Activated T-helper 2 cell treated with anti-CD3 and anti-CD28 coated beads, Interferon-gamma antibody, Interleukin-2, Interleukin-4, amounts not matched to agents 10 μg/mL and 5 μg/mL and 100 μg/mL, durations not matched to agents 14 hours and 24 hours and 36 hours (primary cell): Measurements from ENCODE around the gene PTPRC. TPM values are rescaled to one million over a fixed set of nuclear protein-coding genes. Genes with fewer than 3 reads are reported as not detected.
"Not testable (repeated sequence)": the region's sequence is repeated elsewhere in the genome, so short reads cannot be mapped to it uniquely, and the experiment has no call there.

Experiments
- DNase-seq: peaks from one replicate; pipeline ENCODE4 v3.0.0; 2021; ENCODE audit warnings: low spot score
- H3K27ac Mint-ChIP-seq: one replicate; pipeline ENCODE4 v1.8.0; 2021; ENCODE audit warnings: mixed read lengths
- H3K27me3 Mint-ChIP-seq: one replicate; pipeline ENCODE4 v1.8.0; 2021; ENCODE audit warnings: low read depth, mixed read lengths
- H3K36me3 Mint-ChIP-seq: one replicate; pipeline ENCODE4 v1.8.0; 2021; ENCODE audit warnings: low read depth, mixed read lengths
- H3K4me1 Mint-ChIP-seq: one replicate; pipeline ENCODE4 v1.8.0; 2021; ENCODE audit warnings: low read depth, mixed read lengths
- H3K4me3 Mint-ChIP-seq: one replicate; pipeline ENCODE4 v1.8.0; 2021; ENCODE audit warnings: low read depth, mild to moderate bottlenecking, moderate library complexity, mixed read lengths
- H3K9me3 Mint-ChIP-seq: one replicate; pipeline ENCODE4 v1.8.0; 2021; ENCODE audit warnings: mixed read lengths
- intact Hi-C: fragments of 100-400 bp; cut with micrococcal nuclease; formaldehyde crosslinking; loops from one replicate; pipeline ENCODE4 v1.15.1; 2023
- total RNA-seq: library from RNA; stranded (reverse); gene quantifications from 2 replicates; pipeline ENCODE4 v1.2.3, GENCODE V29; 2022

The PTPRC gene, protein sequence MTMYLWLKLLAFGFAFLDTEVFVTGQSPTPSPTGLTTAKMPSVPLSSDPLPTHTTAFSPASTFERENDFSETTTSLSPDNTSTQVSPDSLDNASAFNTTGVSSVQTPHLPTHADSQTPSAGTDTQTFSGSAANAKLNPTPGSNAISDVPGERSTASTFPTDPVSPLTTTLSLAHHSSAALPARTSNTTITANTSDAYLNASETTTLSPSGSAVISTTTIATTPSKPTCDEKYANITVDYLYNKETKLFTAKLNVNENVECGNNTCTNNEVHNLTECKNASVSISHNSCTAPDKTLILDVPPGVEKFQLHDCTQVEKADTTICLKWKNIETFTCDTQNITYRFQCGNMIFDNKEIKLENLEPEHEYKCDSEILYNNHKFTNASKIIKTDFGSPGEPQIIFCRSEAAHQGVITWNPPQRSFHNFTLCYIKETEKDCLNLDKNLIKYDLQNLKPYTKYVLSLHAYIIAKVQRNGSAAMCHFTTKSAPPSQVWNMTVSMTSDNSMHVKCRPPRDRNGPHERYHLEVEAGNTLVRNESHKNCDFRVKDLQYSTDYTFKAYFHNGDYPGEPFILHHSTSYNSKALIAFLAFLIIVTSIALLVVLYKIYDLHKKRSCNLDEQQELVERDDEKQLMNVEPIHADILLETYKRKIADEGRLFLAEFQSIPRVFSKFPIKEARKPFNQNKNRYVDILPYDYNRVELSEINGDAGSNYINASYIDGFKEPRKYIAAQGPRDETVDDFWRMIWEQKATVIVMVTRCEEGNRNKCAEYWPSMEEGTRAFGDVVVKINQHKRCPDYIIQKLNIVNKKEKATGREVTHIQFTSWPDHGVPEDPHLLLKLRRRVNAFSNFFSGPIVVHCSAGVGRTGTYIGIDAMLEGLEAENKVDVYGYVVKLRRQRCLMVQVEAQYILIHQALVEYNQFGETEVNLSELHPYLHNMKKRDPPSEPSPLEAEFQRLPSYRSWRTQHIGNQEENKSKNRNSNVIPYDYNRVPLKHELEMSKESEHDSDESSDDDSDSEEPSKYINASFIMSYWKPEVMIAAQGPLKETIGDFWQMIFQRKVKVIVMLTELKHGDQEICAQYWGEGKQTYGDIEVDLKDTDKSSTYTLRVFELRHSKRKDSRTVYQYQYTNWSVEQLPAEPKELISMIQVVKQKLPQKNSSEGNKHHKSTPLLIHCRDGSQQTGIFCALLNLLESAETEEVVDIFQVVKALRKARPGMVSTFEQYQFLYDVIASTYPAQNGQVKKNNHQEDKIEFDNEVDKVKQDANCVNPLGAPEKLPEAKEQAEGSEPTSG (N-terminal part only)
- 321 and 333 TPM in 2 replicates for total RNA-seq

- intact Hi-C loops: no loop called here
- H3K4me3 Mint-ChIP-seq: peak within 1 kb of the TSS; percentile 93
- H3K36me3 Mint-ChIP-seq: peaks cover 57% of the 10 kb centered on the region
- peak within 1 kb of the TSS; percentile 94 for H3K27ac Mint-ChIP-seq
- H3K27me3 Mint-ChIP-seq: no peaks in the 10 kb centered on the region
- peaks cover 58% of the 10 kb centered on the region for H3K4me1 Mint-ChIP-seq
- peaks cover 6% of the 10 kb centered on the region for H3K9me3 Mint-ChIP-seq
- no peak for DNase-seq
Observed at GRCh38 chr1:198638894-198639635, at the start of gene PTPRC. Gene PTPRC (plus strand): TSS chr1:198639040. CDS start chr1:198639269, 229 bp downstream.

DNA sequence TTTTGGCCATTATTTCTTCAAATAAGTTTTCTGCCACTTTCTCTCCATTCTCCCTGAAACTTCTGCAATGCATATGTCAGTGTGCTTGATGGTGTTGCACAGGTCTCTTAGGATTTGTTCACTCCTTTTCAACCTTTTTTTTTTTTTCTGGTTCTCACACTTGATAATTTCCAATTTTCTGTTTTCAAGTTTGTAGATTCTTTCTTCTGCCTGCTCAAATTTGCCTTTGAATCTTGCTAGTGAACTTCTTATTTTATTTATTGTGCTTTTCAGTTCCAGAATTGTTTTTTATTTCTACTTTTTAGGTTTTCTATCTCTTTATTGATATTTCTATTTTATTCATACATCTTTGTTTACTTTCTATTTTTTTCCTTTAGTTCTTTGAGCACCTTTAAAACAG lies 48.4 kb upstream of the PTPRC start:
- no peak overlapping the region for H3K4me3 Mint-ChIP-seq
- no peak overlapping the region for H3K27ac Mint-ChIP-seq
- H3K27me3 Mint-ChIP-seq: no peaks in the 10 kb centered on the region
- peaks cover 9% of the 10 kb centered on the region for H3K4me1 Mint-ChIP-seq
- peaks cover 33% of the 10 kb centered on the region for H3K36me3 Mint-ChIP-seq
- intact Hi-C loops: no loop called here
- H3K9me3 Mint-ChIP-seq: peaks cover 58% of the 10 kb centered on the region
- no peak for DNase-seq

DNA sequence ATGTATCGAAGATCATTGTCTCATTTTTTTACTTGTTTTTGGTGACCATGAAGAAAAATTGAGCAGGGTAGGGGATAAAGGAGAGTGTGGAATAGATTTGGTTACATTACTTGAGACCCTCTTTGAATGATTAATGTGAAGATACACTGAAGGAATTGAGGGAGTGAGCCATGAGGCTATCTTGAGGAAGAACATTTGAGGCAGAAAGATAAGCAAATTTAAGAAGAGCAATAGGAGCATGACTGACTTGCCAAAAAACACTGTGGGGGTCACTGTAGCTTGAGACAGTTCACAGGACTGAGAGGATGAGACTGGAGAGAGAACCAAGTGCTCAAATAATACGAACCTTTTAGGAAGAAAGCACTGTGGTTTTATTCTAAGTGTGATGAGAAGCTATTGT lies 43.1 kb upstream of the PTPRC start:
- H3K36me3 Mint-ChIP-seq: peaks cover 33% of the 10 kb centered on the region
- H3K27ac Mint-ChIP-seq: no peak overlapping the region
- no peak for DNase-seq
- intact Hi-C loops: loop anchor here (5.0 kb wide), 1 partner anchor 33 kb away; no protein-coding TSS in a partner anchor
- peaks cover 32% of the 10 kb centered on the region for H3K9me3 Mint-ChIP-seq
- H3K4me3 Mint-ChIP-seq: no peak overlapping the region
- H3K27me3 Mint-ChIP-seq: no peaks in the 10 kb centered on the region
- peaks cover 38% of the 10 kb centered on the region for H3K4me1 Mint-ChIP-seq

GRCh38 chr1:198597690-198598430 lies 41.0 kb upstream of the PTPRC start:
- peaks cover 58% of the 10 kb centered on the region for H3K4me1 Mint-ChIP-seq

DNA sequence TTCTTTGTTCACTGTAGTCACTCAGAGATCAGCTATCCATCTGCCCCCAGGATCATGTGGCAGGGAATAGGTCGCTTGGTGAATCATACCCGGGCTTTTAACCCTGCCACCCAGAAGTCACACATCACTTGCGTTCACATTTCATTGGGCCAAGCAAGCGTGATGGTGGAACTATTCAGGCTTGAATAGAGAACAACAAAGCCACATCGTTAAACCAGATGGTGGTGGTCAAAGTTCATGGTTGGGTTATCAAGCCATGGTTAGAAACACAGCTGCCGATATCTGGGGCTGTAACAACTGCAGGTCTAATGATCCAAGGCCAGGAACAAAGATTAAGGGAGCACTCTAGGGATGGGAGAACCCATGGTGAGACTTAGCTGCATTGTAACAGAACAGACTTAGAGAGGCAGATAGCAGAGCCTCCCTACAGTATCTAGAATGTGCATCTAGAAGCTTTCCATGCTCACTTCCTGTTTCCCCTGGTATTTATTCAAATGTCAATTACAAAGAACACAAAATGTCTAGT lies 40.0 kb upstream of the PTPRC start:
- DNase-seq: no peak
- Mint-ChIP-seq H3K27me3 (no peaks in the 10 kb centered on the region), H3K4me1 (peaks cover 62% of the 10 kb centered on the region), H3K9me3 (peaks cover 32% of the 10 kb centered on the region), H3K36me3 (peaks cover 38% of the 10 kb centered on the region), H3K27ac (peak overlapping the region; percentile 77), H3K4me3 (no peak overlapping the region)
- intact Hi-C loops: loop anchor here (5.0 kb wide), 1 partner anchor 37 kb away; no protein-coding TSS in a partner anchor

More at GRCh38 chr1:198597690-198598430, 41.0 kb upstream of the PTPRC start:
- Mint-ChIP-seq H3K4me3 (no peak overlapping the region), H3K36me3 (peaks cover 40% of the 10 kb centered on the region), H3K9me3 (peaks cover 38% of the 10 kb centered on the region), H3K27me3 (no peaks in the 10 kb centered on the region), H3K27ac (no peak overlapping the region)
- intact Hi-C loops: loop anchor here (5.0 kb wide), 1 partner anchor 36 kb away; no protein-coding TSS in a partner anchor
- no peak for DNase-seq

DNA sequence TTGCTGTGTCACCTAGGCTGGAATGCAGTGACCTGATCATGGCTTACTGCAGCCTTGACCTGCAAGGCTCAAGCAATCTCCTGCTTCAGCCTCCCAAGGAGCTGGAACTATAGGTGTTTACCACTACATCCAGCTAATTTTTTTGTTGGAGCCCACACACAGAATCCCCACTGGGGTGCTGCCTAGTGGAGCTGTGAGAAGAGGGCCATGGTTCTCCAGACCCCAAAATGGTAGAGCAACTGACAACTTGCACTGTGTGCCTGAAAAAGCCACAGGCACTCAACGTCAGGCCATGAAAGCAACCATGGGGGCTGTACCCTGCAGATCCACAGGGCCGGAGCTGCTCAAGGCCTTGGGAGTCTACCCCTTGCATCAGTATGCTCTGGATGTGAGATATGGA lies 39.1 kb upstream of the PTPRC start:
- Mint-ChIP-seq H3K27ac (peak overlapping the region; percentile 77), H3K4me3 (no peak overlapping the region)

DNA sequence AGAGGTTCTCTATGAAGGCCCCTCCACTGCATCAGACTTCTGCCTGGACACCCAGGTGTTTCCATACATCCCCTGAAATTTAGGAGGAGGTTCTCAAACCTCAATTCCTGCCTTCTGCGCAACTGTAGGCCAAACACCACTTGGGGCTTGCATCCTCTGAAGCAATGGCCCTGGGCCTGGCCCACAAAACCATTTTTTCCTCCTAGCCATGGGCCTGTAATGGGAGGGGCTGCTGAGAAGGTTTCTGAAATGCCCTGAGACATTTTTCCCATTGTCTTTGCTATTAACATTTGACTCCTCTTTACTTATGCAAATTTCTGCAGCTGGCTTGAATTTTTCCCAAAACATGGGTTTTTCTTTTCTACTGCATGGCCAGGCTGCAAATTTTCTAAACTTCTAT lies 37.9 kb upstream of the PTPRC start:
- intact Hi-C loops: no loop called here
- H3K36me3 Mint-ChIP-seq: peaks cover 38% of the 10 kb centered on the region
- peaks cover 32% of the 10 kb centered on the region for H3K9me3 Mint-ChIP-seq
- H3K4me3 Mint-ChIP-seq: no peak overlapping the region
- H3K27me3 Mint-ChIP-seq: no peaks in the 10 kb centered on the region
- DNase-seq: no peak
- H3K27ac Mint-ChIP-seq: peak overlapping the region; percentile 13
- peaks cover 60% of the 10 kb centered on the region for H3K4me1 Mint-ChIP-seq

More for the DNA sequence above, 39.1 kb upstream of the PTPRC start:
- H3K27me3 Mint-ChIP-seq: no peaks in the 10 kb centered on the region
- H3K4me1 Mint-ChIP-seq: peaks cover 66% of the 10 kb centered on the region
- no peak for DNase-seq
- peaks cover 38% of the 10 kb centered on the region for H3K36me3 Mint-ChIP-seq
- intact Hi-C loops: loop anchor here (5.0 kb wide), 1 partner anchor 37 kb away; no protein-coding TSS in a partner anchor
- H3K9me3 Mint-ChIP-seq: peaks cover 32% of the 10 kb centered on the region

GRCh38 chr1:198601310-198601709 lies 37.5 kb upstream of the PTPRC start:
- intact Hi-C loops: not testable (repeated sequence)

DNA sequence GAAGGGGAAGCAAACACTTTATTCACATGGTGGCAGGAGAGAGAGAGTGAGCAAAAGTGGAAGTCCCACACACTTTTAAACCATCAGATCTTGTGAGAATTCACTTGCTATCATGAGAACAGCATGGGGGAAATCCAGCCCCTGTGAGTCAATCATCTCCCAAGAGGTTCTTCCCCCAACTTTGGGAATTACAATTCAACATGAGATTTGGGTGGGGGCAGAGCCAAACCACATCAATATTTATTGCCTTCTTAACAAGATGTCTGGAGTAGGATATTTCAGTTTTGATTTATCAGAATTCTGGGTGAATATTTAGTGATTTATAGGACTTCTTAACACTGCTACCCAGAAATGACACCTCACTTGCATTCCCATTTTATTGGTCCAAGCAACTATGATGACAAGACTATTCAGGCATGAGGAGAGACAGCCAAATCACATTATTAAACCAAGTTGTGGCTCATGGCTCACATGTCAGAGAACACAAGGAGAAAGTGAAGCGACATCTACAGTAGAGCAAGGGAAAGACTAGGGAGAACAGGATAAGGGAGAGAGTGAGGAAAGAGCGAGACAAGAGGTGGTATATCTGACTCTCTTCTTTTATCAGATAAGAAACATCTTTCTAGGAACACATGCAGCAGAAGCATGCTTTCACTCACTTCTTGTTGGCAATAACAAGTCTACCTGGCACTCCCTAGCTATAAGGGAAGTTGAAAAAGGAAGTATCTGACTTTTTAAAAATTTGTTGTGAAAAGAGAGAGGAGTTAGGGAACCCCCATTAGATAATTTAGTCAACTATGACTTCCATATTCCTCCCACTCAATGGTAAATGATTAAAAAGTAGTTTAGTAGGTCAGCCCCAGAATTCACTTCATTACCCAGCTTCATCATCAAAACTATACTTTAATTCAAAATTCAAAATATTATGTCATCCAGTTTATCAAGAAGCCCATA lies 36.6 kb upstream of the PTPRC start:
- intact Hi-C loops: loop anchor here (1.0 kb wide), 1 partner anchor 10 kb away; no protein-coding TSS in a partner anchor
- Mint-ChIP-seq H3K36me3 (peaks cover 34% of the 10 kb centered on the region), H3K9me3 (peaks cover 26% of the 10 kb centered on the region), H3K4me3 (peak overlapping the region; percentile 23), H3K4me1 (peaks cover 62% of the 10 kb centered on the region), H3K27ac (peak overlapping the region; percentile 80), H3K27me3 (no peaks in the 10 kb centered on the region)
- DNase-seq: no peak

More at GRCh38 chr1:198601310-198601709, 37.5 kb upstream of the PTPRC start:
- Mint-ChIP-seq H3K9me3 (peaks cover 29% of the 10 kb centered on the region), H3K4me1 (peaks cover 62% of the 10 kb centered on the region), H3K27ac (peak overlapping the region; percentile 47), H3K36me3 (peaks cover 36% of the 10 kb centered on the region)
- H3K4me3 Mint-ChIP-seq, DNase-seq, H3K27me3 Mint-ChIP-seq: not testable (repeated sequence)

DNA sequence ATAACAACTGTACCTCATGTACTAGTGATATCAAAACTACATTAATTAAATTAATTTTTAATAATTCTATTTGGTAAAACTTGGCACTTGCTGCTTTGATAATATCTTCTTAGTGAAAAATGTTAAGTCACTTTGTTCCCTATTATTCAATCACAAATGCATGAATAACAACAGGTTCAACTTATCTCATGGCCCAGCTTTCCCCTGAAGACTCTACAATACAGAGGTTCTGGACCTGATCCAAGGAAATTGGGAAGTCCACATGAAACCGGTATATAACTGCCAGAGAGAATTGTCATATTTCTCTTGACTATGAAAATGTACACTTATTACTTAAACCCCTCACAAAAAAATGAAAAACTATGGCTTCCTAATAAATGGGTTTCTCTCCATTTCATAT lies 33.9 kb upstream of the PTPRC start:
- no peak for DNase-seq
- Mint-ChIP-seq H3K4me1 (peaks cover 52% of the 10 kb centered on the region), H3K36me3 (peaks cover 21% of the 10 kb centered on the region), H3K4me3 (no peak overlapping the region), H3K9me3 (peaks cover 18% of the 10 kb centered on the region), H3K27me3 (no peaks in the 10 kb centered on the region), H3K27ac (no peak overlapping the region)
- intact Hi-C loops: no loop called here
